Measurements from ENCODE around the gene CDH23. TPM values are rescaled to one million over a fixed set of nuclear protein-coding genes. Genes with fewer than 3 reads are reported as not detected.

Gene CDH23
- total and polyA plus RNA-seq, 9 of the 15 experiments (the other 6 are each of a cell fraction or from before 2014, with no cell fraction given) = 0.18 to 1.2 (median 0.47) TPM

- TF ChIP-seq NFIC (IDR thresholded peaks at IDR 0.05) (0 out of 2 replicates have a peak, but pooled peaks have one; percentile 4), SREBF2 (CRISPR knock-in tag; IDR thresholded peaks at IDR 0.05) (no peak), ZNF277 (CRISPR knock-in tag; IDR thresholded peaks at IDR 0.05; ENCODE audit: borderline replicate concordance) (no peak), MXI1 (IDR thresholded peaks at IDR 0.05; ENCODE audit: low read depth, low read length) (0 out of 2 replicates have a peak, but pooled peaks have one; percentile 55), ZBTB2 (IDR thresholded peaks at IDR 0.05) (peak; percentile 35; the same call in 1 of the 2 replicates), ZBTB34 (CRISPR knock-in tag; IDR thresholded peaks at IDR 0.05) (no peak), KDM4B (IDR thresholded peaks at IDR 0.05; ENCODE audit: borderline replicate concordance in 2 of 2, low read depth in 1 of 2) (no peak), SMARCC2 (IDR thresholded peaks at IDR 0.05; ENCODE audit: low read depth) (no peak), NONO (IDR thresholded peaks at IDR 0.05; ENCODE audit: low read depth in 2 of 2, low read length in 1 of 2) (0 out of 4 replicates have a peak, but pooled peaks of 1 of the 2 experiments have one; percentile 39), FOXP1 (CRISPR knock-in tag; IDR thresholded peaks at IDR 0.05) (no peak), POLR2AphosphoS2 (IDR thresholded peaks at IDR 0.05; ENCODE audit: low read length) (no peak), ZNF699 (CRISPR knock-in tag; IDR thresholded peaks at IDR 0.05; ENCODE audit: insufficient replicate concordance) (no peak), ZBTB7A (IDR thresholded peaks at IDR 0.05; ENCODE audit: borderline replicate concordance, control insufficient read depth, low read depth, low read length) (no peak; the same call in 1 of the 2 replicates), MCM2 (IDR thresholded peaks at IDR 0.05; ENCODE audit: low read depth) (no peak), SAFB (IDR thresholded peaks at IDR 0.05; ENCODE audit: borderline replicate concordance, low read depth, low read length) (peak; percentile 32; the same call in 1 of the 2 replicates), ZNF175 (CRISPR knock-in tag; IDR thresholded peaks at IDR 0.05; ENCODE audit: low read depth) (no peak), NFXL1 (CRISPR knock-in tag; IDR thresholded peaks at IDR 0.05) (no peak), L3MBTL2 (IDR thresholded peaks at IDR 0.05) (peak; percentile 76), YBX1 (IDR thresholded peaks at IDR 0.05) (no peak), NCOA4 (IDR thresholded peaks at IDR 0.05; ENCODE audit: partially characterized antibody) (no peak), ERF (CRISPR knock-in tag; IDR thresholded peaks at IDR 0.05) (no peak), ZNF785 (CRISPR knock-in tag; IDR thresholded peaks at IDR 0.05) (no peak), TFAM (CRISPR knock-in tag; conservative IDR thresholded peaks at IDR 0.05) (no peak), ZNF134 (CRISPR knock-in tag; conservative IDR thresholded peaks at IDR 0.05) (no peak), HEY1 (CRISPR knock-in tag; IDR thresholded peaks at IDR 0.05; ENCODE audit: borderline replicate concordance) (no peak), HOXB6 (CRISPR knock-in tag; IDR thresholded peaks at IDR 0.05; ENCODE audit: borderline replicate concordance) (no peak)
These were observed 287.8 kb downstream of the CDH23 start (continued) for GRCh38 chr10:71684356-71685173.
